Esophagus muscularis mucosa (tissue), 4 donors: Measurements from ENCODE around the gene TDRD1. TPM values are rescaled to one million over a fixed set of nuclear protein-coding genes. Genes with fewer than 3 reads are reported as not detected.

Experiments
- DNase-seq: peaks from one replicate; pipeline ENCODE4 v3.0.0-alpha.2; 2017; ENCODE audit errors: extremely low spot score
- H3K27ac ChIP-seq, 4 donors: fragments of 200-600 bp; sonication (generic); replicated peaks in 1 of 4; 1 replicate in 3 of 4; 2 replicates in 1 of 4; pipeline ENCODE4 v1.5.1; 2016 to 2019; ENCODE audit warnings: mild to moderate bottlenecking in 1 of 4
- H3K27me3 ChIP-seq, 4 donors: fragments of 200-600 bp; sonication (generic); one replicate each; pipeline versions ENCODE4 v1.5.1 to v1.6.0; 2016 to 2019
- H3K36me3 ChIP-seq, 4 donors: fragments of 200-600 bp; sonication (generic); one replicate each; pipeline ENCODE4 v1.5.1; 2016 to 2019
- H3K4me1 ChIP-seq, 4 donors: fragments of 200-600 bp; sonication (generic); one replicate each; pipeline ENCODE4 v1.5.1; 2016 to 2019
- H3K4me3 ChIP-seq, 4 donors: fragments of 200-600 bp; sonication (generic); 1 replicate in 2 of 4; 2 replicates in 2 of 4; pipeline ENCODE4 v1.5.1; 2016 to 2019; ENCODE audit warnings: mild to moderate bottlenecking in 4 of 4, moderate library complexity in 1 of 4
- H3K9me3 ChIP-seq, 4 donors: fragments of 200-600 bp; sonication (generic); 1 replicate in 3 of 4; 2 replicates in 1 of 4; pipeline ENCODE4 v1.5.1; 2016 to 2019
- EP300 ChIP-seq: sonication (generic); formaldehyde crosslinking; IDR thresholded peaks from one replicate; pipeline ENCODE4 v1.6.1; 2017; ENCODE audit warnings: antibody characterized with exemption
- POLR2A ChIP-seq: fragments of 450-650 bp; IDR thresholded peaks from one replicate; pipeline ENCODE4 v1.6.1; 2017; ENCODE audit warnings: antibody characterized with exemption, moderate library complexity, mild to moderate bottlenecking, low read depth
- POLR2AphosphoS5 ChIP-seq, 2 donors: sonication (generic); formaldehyde crosslinking; IDR thresholded peaks; one replicate each; pipeline ENCODE4 v1.6.1; 2017; ENCODE audit warnings: antibody characterized with exemption in 2 of 2
- WGBS: methylation state at CpG from one replicate; pipeline ENCODE4 v1.1.5; 2018; 5-methylcytosine and 5-hydroxymethylcytosine counted together
- intact Hi-C: fragments of 100-400 bp; cut with DNase I; formaldehyde crosslinking; loops from one replicate; pipeline ENCODE4 v1.15.1; 2023
- total RNA-seq, 4 donors: library from RNA; depleted of rRNA; stranded (reverse); fragments of >200 nt; gene quantifications; one replicate each; pipeline versions ENCODE4 v1.1.0 to v1.2.1, GENCODE V29; 2016
- TF ChIP-seq, protein P1 (sequence below), 3 experiments: fragments of 200-600 bp in 2 of 3; fragments of 450-650 bp in 1 of 3; sonication (generic) in 2 of 3; IDR thresholded peaks; one replicate each; pipeline ENCODE4 v1.5.1; 2017 to 2019; ENCODE audit warnings: antibody characterized with exemption in 3 of 3, mild to moderate bottlenecking in 2 of 3, moderate library complexity in 1 of 3

Gene TDRD1
- total RNA-seq, 4 donors from 2014 or later: 0.11 to 0.42 (median 0.13) TPM; not detected in 1

DNA sequence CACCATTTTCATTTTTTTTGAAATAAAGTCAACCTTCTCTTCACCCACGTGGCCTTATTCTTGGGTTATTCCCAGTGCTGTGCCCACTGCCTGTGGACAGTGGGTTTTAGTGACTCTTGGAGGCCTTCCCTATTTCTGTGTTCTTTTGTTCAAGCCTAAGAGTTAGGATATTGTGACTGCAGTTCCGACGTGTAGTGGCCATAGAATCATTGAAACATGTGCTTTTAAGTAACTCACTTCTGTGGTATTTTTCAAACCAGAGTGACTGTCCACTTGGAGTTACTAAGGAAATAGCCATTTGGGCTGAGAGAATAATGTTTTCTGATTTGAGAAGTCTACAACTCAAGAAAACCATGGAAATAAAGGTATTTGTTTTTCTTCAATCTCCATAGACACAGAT lies 23.7 kb downstream of the TDRD1 start:
- DNase-seq: no peak
- WGBS: 83% methylated on average over 3 of the region's 3 CpGs
- Histone ChIP-seq H3K36me3 (no peaks in the 10 kb centered on the region), H3K9me3 (no peaks in the 10 kb centered on the region), H3K27me3 (no peaks in the 10 kb centered on the region), H3K4me1 (no peaks in the 10 kb centered on the region), H3K27ac (no peak overlapping the region), H3K4me3 (no peak overlapping the region)
- TF ChIP-seq POLR2AphosphoS5 (IDR thresholded peaks at IDR 0.05) (no peak), POLR2A (no peak), EP300 (no peak)
- TF ChIP-seq, protein P1, sequence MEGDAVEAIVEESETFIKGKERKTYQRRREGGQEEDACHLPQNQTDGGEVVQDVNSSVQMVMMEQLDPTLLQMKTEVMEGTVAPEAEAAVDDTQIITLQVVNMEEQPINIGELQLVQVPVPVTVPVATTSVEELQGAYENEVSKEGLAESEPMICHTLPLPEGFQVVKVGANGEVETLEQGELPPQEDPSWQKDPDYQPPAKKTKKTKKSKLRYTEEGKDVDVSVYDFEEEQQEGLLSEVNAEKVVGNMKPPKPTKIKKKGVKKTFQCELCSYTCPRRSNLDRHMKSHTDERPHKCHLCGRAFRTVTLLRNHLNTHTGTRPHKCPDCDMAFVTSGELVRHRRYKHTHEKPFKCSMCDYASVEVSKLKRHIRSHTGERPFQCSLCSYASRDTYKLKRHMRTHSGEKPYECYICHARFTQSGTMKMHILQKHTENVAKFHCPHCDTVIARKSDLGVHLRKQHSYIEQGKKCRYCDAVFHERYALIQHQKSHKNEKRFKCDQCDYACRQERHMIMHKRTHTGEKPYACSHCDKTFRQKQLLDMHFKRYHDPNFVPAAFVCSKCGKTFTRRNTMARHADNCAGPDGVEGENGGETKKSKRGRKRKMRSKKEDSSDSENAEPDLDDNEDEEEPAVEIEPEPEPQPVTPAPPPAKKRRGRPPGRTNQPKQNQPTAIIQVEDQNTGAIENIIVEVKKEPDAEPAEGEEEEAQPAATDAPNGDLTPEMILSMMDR (IDR thresholded peaks at IDR 0.05): no peak
- intact Hi-C loops: no loop called here

DNA sequence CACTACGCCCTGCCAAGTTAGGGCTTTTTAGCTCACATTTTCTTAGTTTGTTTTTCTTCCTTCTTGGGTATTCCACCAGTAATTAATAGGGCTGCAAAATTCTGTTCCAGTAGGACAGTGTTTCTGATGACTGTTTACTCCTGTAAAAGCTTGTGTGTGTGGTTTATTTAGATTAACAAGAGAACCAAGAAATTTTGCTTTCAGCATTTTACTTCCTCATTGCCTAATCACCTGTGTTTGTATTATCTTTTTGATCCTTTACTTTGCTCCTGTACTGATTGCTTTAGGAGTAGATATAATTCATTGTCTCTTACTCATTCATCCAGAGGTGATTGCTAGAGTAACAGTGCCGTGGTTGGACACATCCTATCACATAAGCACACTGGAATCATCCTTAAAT lies 27.7 kb downstream of the TDRD1 start:
- H3K4me1 ChIP-seq: no peaks in the 10 kb centered on the region
- no peak for TF ChIP-seq EP300
- TF ChIP-seq, protein P1 (IDR thresholded peaks at IDR 0.05): no peak
- no peak for TF ChIP-seq POLR2A
- no peak for TF ChIP-seq POLR2AphosphoS5 (IDR thresholded peaks at IDR 0.05)
- H3K36me3 ChIP-seq: no peaks in the 10 kb centered on the region
- H3K27me3 ChIP-seq: no peaks in the 10 kb centered on the region
- no peak overlapping the region for H3K4me3 ChIP-seq
- no peak overlapping the region for H3K27ac ChIP-seq
- 88% methylated on average over 2 of the region's 2 CpGs for WGBS
- DNase-seq: no peak
- no peaks in the 10 kb centered on the region for H3K9me3 ChIP-seq
- intact Hi-C loops: no loop called here

DNA sequence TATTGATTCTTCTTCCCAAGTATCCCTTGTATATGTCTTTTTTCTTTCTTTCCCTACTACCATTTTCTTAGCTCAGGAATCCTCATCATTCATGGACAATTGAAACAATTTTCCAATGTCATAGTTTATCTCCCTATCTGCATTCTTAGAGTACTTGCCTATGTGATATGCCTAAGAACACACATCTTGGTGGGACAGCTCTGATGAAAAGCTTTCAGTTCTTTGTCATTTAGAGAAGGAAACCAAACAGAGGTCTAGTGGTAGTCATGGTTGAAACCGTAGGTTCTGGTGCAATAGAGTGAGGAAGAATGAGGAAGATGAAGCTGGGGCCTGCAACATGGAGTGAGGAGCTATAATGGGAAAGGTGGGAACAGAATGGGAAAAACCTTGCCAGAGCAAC lies 28.2 kb downstream of the TDRD1 start:
- H3K4me3 ChIP-seq: no peak overlapping the region
- DNase-seq: no peak
- TF ChIP-seq POLR2A (no peak), EP300 (no peak), POLR2AphosphoS5 (IDR thresholded peaks at IDR 0.05) (no peak)
- TF ChIP-seq, protein P1 (IDR thresholded peaks at IDR 0.05): no peak
- H3K36me3 ChIP-seq: no peaks in the 10 kb centered on the region
- no peak overlapping the region for H3K27ac ChIP-seq
- no peaks in the 10 kb centered on the region for H3K4me1 ChIP-seq
- WGBS: 52% methylated on average over 1 of the region's 1 CpG
- H3K9me3 ChIP-seq: no peaks in the 10 kb centered on the region
- no peaks in the 10 kb centered on the region for H3K27me3 ChIP-seq
- intact Hi-C loops: no loop called here

DNA sequence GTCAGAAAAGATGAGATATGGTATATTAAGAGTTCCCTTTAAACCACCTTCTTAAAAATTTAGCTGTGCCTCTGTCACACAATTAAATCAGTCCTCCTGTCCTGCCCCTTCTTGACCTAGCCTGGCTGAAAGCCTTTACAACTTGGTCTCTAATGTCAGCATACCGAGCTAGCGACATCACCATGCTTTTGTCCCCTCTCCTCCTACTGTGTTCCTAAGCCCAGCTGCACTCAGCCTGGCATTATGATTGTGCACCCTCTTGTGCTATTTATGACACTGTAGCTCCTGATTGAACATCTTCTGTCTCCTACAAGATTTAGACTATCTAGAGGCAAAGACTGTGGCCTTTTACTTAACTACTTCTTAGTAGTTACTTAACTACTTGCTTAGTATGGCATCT lies 29.2 kb downstream of the TDRD1 start:
- Histone ChIP-seq H3K4me1 (no peaks in the 10 kb centered on the region), H3K36me3 (no peaks in the 10 kb centered on the region), H3K9me3 (no peaks in the 10 kb centered on the region), H3K27ac (no peak overlapping the region), H3K27me3 (no peaks in the 10 kb centered on the region), H3K4me3 (no peak overlapping the region)
- intact Hi-C loops: no loop called here
- 100% methylated on average over 2 of the region's 2 CpGs for WGBS
- TF ChIP-seq POLR2AphosphoS5 (IDR thresholded peaks at IDR 0.05) (no peak), EP300 (no peak), POLR2A (no peak)
- TF ChIP-seq, protein P1 (IDR thresholded peaks at IDR 0.05): no peak
- no peak for DNase-seq

DNA sequence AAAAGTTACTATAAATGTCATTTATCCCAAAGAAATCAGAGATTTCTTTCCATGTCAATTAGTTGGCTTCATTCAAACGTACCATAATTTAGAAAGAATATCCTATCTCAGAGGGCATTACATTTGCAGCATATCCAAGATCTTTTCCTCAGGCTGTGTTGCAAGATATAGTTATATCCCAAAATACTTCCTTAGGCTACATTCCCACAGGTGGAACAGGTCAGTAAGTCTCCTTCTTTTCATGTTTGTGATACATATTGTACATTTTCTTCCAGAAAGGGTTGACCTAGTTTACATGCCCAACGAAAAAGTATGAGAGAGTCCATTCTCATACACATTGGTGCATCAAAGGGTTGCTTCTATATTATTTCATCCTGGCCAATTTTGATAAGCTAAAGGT lies 33.0 kb downstream of the TDRD1 start:
- no peaks in the 10 kb centered on the region for H3K27me3 ChIP-seq
- TF ChIP-seq POLR2A: no peak
- TF ChIP-seq, protein P1 (IDR thresholded peaks at IDR 0.05): no peak
- TF ChIP-seq POLR2AphosphoS5 (IDR thresholded peaks at IDR 0.05): no peak
- no peak for TF ChIP-seq EP300
- H3K27ac ChIP-seq: no peak overlapping the region
- no peaks in the 10 kb centered on the region for H3K9me3 ChIP-seq
- intact Hi-C loops: no loop called here
- no peaks in the 10 kb centered on the region for H3K36me3 ChIP-seq
- 85% methylated on average over 2 of the region's 2 CpGs for WGBS
- H3K4me1 ChIP-seq: no peaks in the 10 kb centered on the region
- H3K4me3 ChIP-seq: no peak overlapping the region
- DNase-seq: no peak
